H9 (cell line): ENCODE measurements around the gene RNF213. TPM values are rescaled to one million over a fixed set of nuclear protein-coding genes. Genes with fewer than 3 reads are reported as not detected.

Source experiments
- DNase-seq: peaks from one replicate; pipeline ENCODE4 v3.0.0-alpha.2; 2017
- H2AFZ ChIP-seq: one replicate; pipeline ENCODE4 v1.6.1; 2013; ENCODE audit warnings: mild to moderate bottlenecking, low read length, control low read depth, moderate library complexity
- H2AK5ac ChIP-seq: 2 replicates; pipeline ENCODE4 v1.6.1; 2013; ENCODE audit warnings: low read length, control low read depth, mixed read lengths; ENCODE audit not compliant: insufficient read length
- H2BK120ac ChIP-seq: one replicate; pipeline ENCODE4 v1.6.1; 2013; ENCODE audit warnings: low read depth, mild to moderate bottlenecking, low read length, control low read depth, inconsistent platforms; ENCODE audit not compliant: poor library complexity, severe bottlenecking
- H2BK12ac ChIP-seq: 2 replicates; pipeline ENCODE4 v1.6.1; 2013; ENCODE audit warnings: low read length, control low read depth, mixed read lengths, low read depth; ENCODE audit not compliant: insufficient read length
- H2BK15ac ChIP-seq: 2 replicates; pipeline ENCODE4 v1.6.1; 2013; ENCODE audit warnings: low read depth, low read length, control low read depth
- H2BK20ac ChIP-seq: one replicate; pipeline ENCODE4 v1.6.1; 2013; ENCODE audit warnings: low read depth, mild to moderate bottlenecking, low read length, control low read depth, inconsistent platforms; ENCODE audit not compliant: poor library complexity, severe bottlenecking
- H2BK5ac ChIP-seq: 2 replicates; pipeline ENCODE4 v1.6.1; 2013; ENCODE audit warnings: low read length, control low read depth, mixed read lengths; ENCODE audit not compliant: insufficient read length
- H3K14ac ChIP-seq: 2 replicates; pipeline ENCODE4 v1.6.1; 2013; ENCODE audit warnings: low read length, control low read depth; ENCODE audit not compliant: insufficient read depth
- H3K18ac ChIP-seq: 2 replicates; pipeline ENCODE4 v1.6.1; 2013; ENCODE audit warnings: low read depth, mild to moderate bottlenecking, mixed read lengths, low read length, control low read depth; ENCODE audit not compliant: insufficient read length
- H3K23ac ChIP-seq: 2 replicates; pipeline ENCODE4 v1.6.1; 2013; ENCODE audit warnings: low read length, control low read depth, mixed read lengths, low read depth; ENCODE audit not compliant: insufficient read length
- H3K23me2 ChIP-seq: 2 replicates; pipeline ENCODE4 v1.6.1; 2013; ENCODE audit warnings: low read depth, mild to moderate bottlenecking, mixed read lengths, low read length, control low read depth; ENCODE audit not compliant: insufficient read length, poor library complexity, severe bottlenecking
- H3K27ac ChIP-seq: 2 replicates; pipeline ENCODE4 v1.5.1; 2013; ENCODE audit warnings: low read length, control low read depth, mixed read lengths, low read depth; ENCODE audit not compliant: insufficient read length
- H3K27me3 ChIP-seq: 2 replicates; pipeline ENCODE4 v1.6.1; 2013; ENCODE audit warnings: low read length, control low read depth, inconsistent platforms; ENCODE audit not compliant: insufficient read depth
- H3K4ac ChIP-seq: 2 replicates; pipeline ENCODE4 v1.6.1; 2013; ENCODE audit warnings: low read depth, mild to moderate bottlenecking, control low read depth, inconsistent platforms, low read length, moderate library complexity
- H3K4me1 ChIP-seq: 2 replicates; pipeline ENCODE4 v1.6.1; 2013; ENCODE audit warnings: low read length, control low read depth, inconsistent platforms; ENCODE audit not compliant: insufficient read depth
- H3K4me2 ChIP-seq: 2 replicates; pipeline ENCODE4 v1.6.1; 2013; ENCODE audit warnings: low read length, control low read depth, mixed read lengths; ENCODE audit not compliant: insufficient read length, insufficient read depth
- H3K56ac ChIP-seq: 2 replicates; pipeline ENCODE4 v1.6.1; 2013; ENCODE audit warnings: low read depth, mild to moderate bottlenecking, mixed read lengths, low read length, control low read depth; ENCODE audit not compliant: insufficient read length
- H3K79me1 ChIP-seq: 2 replicates; pipeline ENCODE4 v1.6.1; 2013; ENCODE audit warnings: low read depth, mild to moderate bottlenecking, moderate library complexity, low read length, control low read depth, inconsistent platforms; ENCODE audit not compliant: insufficient read depth, poor library complexity, severe bottlenecking
- H3K79me2 ChIP-seq: 2 replicates; pipeline ENCODE4 v1.6.1; 2013; ENCODE audit warnings: low read length, control low read depth, inconsistent platforms; ENCODE audit not compliant: insufficient read depth
- H3K9ac ChIP-seq: 2 replicates; pipeline ENCODE4 v1.6.1; 2013; ENCODE audit warnings: low read length, control low read depth, mixed read lengths; ENCODE audit not compliant: insufficient read length; ENCODE audit errors: extremely low read depth
- H3K9me3 ChIP-seq: one replicate; pipeline ENCODE4 v1.6.1; 2013; ENCODE audit warnings: low read depth, low read length, inconsistent platforms; ENCODE audit not compliant: control insufficient read depth
- H3T11ph ChIP-seq: one replicate; pipeline ENCODE4 v1.6.1; 2013; ENCODE audit warnings: mild to moderate bottlenecking, low read length, control low read depth, inconsistent platforms
- H4K20me1 ChIP-seq: one replicate; pipeline ENCODE4 v1.6.1; 2013; ENCODE audit not compliant: control insufficient read depth, insufficient read length, insufficient read depth
- H4K5ac ChIP-seq: 2 replicates; pipeline ENCODE4 v1.6.1; 2013; ENCODE audit warnings: low read depth, mild to moderate bottlenecking, mixed read lengths, low read length, control low read depth; ENCODE audit not compliant: insufficient read length
- H4K8ac ChIP-seq: replicated peaks from 2 replicates; pipeline ENCODE4 v1.6.1; 2013; ENCODE audit warnings: low read length, control low read depth, mixed read lengths, low read depth; ENCODE audit not compliant: insufficient read length
- H4K91ac ChIP-seq: 2 replicates; pipeline ENCODE4 v1.6.1; 2013; ENCODE audit warnings: low read depth, mild to moderate bottlenecking, moderate library complexity, mixed read lengths, low read length, control low read depth; ENCODE audit not compliant: insufficient read length
- H3K27ac Mint-ChIP-seq, 3 experiments: 2 replicates in 2 of 3; 3 replicates in 1 of 3; pipeline ENCODE4 v1.8.0; 2020 to 2021; ENCODE audit warnings: mixed read lengths in 3 of 3, mild to moderate bottlenecking in 1 of 3, moderate library complexity in 1 of 3
- H3K27me3 Mint-ChIP-seq: 2 replicates; pipeline ENCODE4 v1.8.0; 2021; ENCODE audit warnings: low read depth, mild to moderate bottlenecking, moderate library complexity, mixed read lengths
- H3K36me3 Mint-ChIP-seq, 3 experiments: 2 replicates in 2 of 3; 3 replicates in 1 of 3; pipeline ENCODE4 v1.8.0; 2020 to 2021; ENCODE audit warnings: low read depth in 3 of 3, mixed read lengths in 3 of 3; ENCODE audit not compliant: insufficient read depth in 1 of 3
- H3K4me1 Mint-ChIP-seq, 2 experiments: 2 replicates each; pipeline ENCODE4 v1.8.0; 2020; ENCODE audit warnings: mixed read lengths in 2 of 2
- H3K4me3 Mint-ChIP-seq, 2 experiments: 2 replicates in 1 of 2; 3 replicates in 1 of 2; pipeline ENCODE4 v1.8.0; 2020 to 2021; ENCODE audit warnings: mild to moderate bottlenecking in 2 of 2, mixed read lengths in 2 of 2, moderate library complexity in 1 of 2
- H3K9me3 Mint-ChIP-seq, 2 experiments: 2 replicates in 1 of 2; 3 replicates in 1 of 2; pipeline ENCODE4 v1.8.0; 2020; ENCODE audit warnings: mild to moderate bottlenecking in 2 of 2, mixed read lengths in 2 of 2, moderate library complexity in 1 of 2
- WGBS: extraction: QIAGEN DNeasy Blood & Tissue Kit; methylation state at CpG from one replicate; pipeline ENCODE4 v1.1.7; 2013; ENCODE audit warnings: missing lambda C conversion rate, low lambda C conversion rate, mixed read lengths; ENCODE audit not compliant: insufficient read length; ENCODE audit errors: extremely low coverage; 5-methylcytosine and 5-hydroxymethylcytosine counted together
- total RNA-seq: library from RNA; stranded (reverse); gene quantifications from 2 replicates; pipeline ENCODE4 v1.2.1, GENCODE V29; 2021
- TF ChIP-seq, protein P1 (sequence below): fragments of 200-600 bp; sonication (generic); conservative IDR thresholded peaks from 3 replicates; pipeline ENCODE4 v1.8.0; 2021; ENCODE audit warnings: antibody characterized with exemption, mild to moderate bottlenecking

The RNF213 gene
- total RNA-seq, 1 experiment from 2014 or later: 34.3 TPM

DNA sequence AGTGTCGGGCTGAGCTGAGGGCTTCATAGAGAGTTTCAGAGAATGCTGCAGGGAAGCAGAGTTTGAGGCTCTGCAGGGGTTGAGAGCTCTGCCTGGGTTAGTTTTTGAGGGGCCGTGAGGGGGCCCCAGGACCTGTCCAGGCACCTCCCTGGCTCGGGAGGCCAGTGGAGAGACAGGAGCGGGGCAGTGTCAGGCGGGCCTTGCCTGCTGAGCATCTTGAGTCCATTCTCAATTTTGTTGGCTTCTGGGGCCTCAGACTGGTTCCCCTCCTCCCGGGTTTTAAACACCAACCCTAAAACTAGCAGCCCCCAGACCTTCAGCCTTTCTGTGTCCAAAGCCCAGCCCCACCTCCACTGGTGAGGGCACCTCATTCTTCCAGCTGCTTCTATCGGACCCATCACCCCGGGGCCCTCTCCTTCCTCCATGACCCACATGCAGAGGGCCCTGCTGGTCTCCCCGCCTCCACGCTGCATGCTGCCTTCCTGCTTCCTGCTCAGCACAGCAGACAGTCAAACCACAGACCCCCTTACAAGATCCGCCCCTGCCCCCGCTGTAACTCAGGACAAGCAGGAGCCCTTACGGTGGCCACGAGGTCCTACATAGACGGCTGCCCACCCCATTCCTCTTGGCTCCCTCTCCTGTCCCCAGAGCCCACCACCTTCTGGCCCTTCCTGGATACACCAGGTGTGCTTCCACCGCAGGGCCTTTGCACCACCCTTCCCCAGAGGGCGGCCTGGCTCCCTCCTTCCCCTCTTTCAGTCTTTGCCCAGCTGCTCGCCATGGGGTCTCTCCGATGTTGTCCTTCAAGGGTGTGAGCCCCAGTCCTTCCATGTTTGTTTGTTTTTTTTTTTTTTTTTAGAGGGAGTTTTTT lies 3.8 kb downstream of the RNF213 start:
- Histone ChIP-seq H2AFZ (no peak overlapping the region), H3K18ac (no peak overlapping the region), H3K4me2 (no peak overlapping the region), H3K9me3 (no peaks in the 10 kb centered on the region), H3K79me1 (no peaks in the 10 kb centered on the region), H3K14ac (no peak overlapping the region; the same call in 1 of the 2 replicates), H3K4ac (no peak overlapping the region), H3K9ac (no peak overlapping the region), H2BK20ac (no peak overlapping the region), H3K27ac (no peak overlapping the region), H4K91ac (no peak overlapping the region), H3K79me2 (no peaks in the 10 kb centered on the region), H4K5ac (no peak overlapping the region), H4K8ac (no peak overlapping the region), H2BK5ac (no peak overlapping the region), H3K23ac (no peak overlapping the region), H2BK12ac (no peak overlapping the region), H3K23me2 (no peaks in the 10 kb centered on the region), H2AK5ac (no peak overlapping the region), H3K27me3 (no peaks in the 10 kb centered on the region), H3K4me1 (peaks cover 7% of the 10 kb centered on the region; the same call in 1 of the 2 replicates), H3K56ac (no peak overlapping the region), H2BK120ac (no peak overlapping the region), H3T11ph (no peak overlapping the region), H2BK15ac (no peak overlapping the region), H4K20me1 (no peaks in the 10 kb centered on the region)
- H3K4me3 Mint-ChIP-seq: peak overlapping the region in 1 of 2 experiments; percentile 46; a peak in 2 of 5 replicates
- peaks cover 17 to 25% (median 17%) of the 10 kb centered on the region in 3 experiments for H3K36me3 Mint-ChIP-seq
- no peak for DNase-seq
- no CpG with 5 or more reads among the region's 19 CpGs for WGBS
- H3K9me3 Mint-ChIP-seq: no peaks in the 10 kb centered on the region; a peak in 1 of 5 replicates
- peaks cover 20 to 31% of the 10 kb centered on the region in 2 experiments for H3K4me1 Mint-ChIP-seq
- H3K27me3 Mint-ChIP-seq: no peaks in the 10 kb centered on the region
- H3K27ac Mint-ChIP-seq: peak overlapping the region in 2 of 3 experiments; percentile 85 to 89; a peak in 4 of 7 replicates
- TF ChIP-seq, protein P1, sequence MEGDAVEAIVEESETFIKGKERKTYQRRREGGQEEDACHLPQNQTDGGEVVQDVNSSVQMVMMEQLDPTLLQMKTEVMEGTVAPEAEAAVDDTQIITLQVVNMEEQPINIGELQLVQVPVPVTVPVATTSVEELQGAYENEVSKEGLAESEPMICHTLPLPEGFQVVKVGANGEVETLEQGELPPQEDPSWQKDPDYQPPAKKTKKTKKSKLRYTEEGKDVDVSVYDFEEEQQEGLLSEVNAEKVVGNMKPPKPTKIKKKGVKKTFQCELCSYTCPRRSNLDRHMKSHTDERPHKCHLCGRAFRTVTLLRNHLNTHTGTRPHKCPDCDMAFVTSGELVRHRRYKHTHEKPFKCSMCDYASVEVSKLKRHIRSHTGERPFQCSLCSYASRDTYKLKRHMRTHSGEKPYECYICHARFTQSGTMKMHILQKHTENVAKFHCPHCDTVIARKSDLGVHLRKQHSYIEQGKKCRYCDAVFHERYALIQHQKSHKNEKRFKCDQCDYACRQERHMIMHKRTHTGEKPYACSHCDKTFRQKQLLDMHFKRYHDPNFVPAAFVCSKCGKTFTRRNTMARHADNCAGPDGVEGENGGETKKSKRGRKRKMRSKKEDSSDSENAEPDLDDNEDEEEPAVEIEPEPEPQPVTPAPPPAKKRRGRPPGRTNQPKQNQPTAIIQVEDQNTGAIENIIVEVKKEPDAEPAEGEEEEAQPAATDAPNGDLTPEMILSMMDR: no peak
